ENCODE measurements around the gene TGFBI.

Gene TGFBI

DNA sequence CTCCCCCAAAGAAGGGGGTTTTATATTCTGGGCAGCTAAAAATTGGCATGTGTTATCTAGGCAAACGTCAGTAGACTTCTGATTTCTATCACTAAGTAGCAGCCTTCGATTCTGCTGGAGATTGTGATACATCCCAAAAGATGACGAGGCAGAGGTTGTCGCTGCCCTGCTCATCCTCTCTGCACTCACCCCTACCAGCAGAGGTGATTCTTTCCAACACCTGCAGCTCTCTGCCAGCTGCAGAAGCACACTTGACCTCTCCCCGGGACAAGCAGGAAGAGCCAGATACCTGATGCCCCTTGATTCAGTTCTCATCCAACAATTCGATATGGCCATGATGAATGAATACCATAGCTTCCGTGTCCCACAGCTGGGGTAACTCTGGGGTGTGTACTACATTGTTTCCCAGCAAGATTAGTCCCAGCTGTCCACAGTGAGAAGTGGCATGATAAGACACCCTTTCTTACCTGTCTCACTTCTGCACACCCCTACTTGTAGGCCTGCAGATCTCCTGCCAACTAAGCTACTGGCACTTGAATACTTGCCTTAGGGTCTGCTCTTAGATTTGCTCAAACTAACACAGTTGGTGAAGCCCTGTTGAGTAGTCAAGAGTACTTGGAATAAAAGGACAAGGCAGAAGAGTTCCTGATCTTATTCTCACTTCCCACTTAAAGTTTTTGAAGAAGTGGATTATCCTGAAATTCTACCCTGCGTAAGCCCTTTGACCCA, 66.3 kb downstream of the TGFBI start:
- DNase-seq = no peak

- no peak for DNase-seq
Observed at GRCh38 chr5:136098176-136098575, 69.4 kb downstream of the TGFBI start.

DNA sequence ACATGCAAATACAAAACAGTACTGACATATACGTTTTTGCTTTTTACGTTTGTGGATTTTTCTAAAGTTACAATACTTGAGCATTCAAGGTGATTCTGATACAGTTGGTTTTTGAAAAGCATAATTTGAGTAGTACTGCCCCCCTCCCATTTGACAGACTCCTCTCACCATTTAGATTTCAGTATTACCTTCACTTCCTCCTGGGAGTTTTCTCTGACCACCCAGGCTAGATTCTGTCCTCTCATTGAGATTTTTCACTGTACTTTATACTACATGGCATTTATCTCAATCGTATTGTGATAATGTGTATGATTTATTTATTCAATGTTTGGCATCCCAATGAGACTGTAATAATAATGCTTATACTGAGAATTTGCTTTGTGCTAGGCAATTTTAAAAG, 71.1 kb downstream of the TGFBI start:
- DNase-seq = no peak

GRCh38 chr5:136101884-136102283, 73.1 kb downstream of the TGFBI start:
- no peak for DNase-seq

- DNase-seq = no peak
Observed at GRCh38 chr5:136103118-136103517, 74.3 kb downstream of the TGFBI start.

- no peak for DNase-seq
Observed at GRCh38 chr5:136104306-136104965, 75.6 kb downstream of the TGFBI start.

- DNase-seq = no peak
Observed at GRCh38 chr5:136106351-136107031, 77.7 kb downstream of the TGFBI start.

DNA sequence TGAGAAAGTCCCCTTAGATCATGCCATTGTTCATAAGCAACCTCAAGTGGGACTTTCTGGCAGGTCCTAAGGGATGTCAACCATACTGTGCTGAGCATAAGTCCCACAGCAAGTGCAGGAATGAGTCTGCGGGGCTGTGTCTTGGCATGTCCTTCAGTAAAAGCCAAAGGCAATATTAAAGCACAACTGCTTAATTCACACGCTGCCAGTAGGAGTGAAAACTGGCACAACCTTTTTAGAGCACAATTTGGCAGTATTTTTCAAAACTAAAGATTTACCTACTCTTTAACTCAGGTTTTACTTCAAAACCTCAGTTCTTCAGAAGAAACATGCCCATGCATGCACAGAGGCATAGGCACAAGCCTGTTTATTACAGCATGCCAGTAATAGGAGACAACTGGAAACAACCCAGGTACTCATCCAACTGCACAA, 79.4 kb downstream of the TGFBI start:
- DNase-seq = no peak

- DNase-seq = no peak
Observed at GRCh38 chr5:136108766-136109165, 80.0 kb downstream of the TGFBI start.

- DNase-seq = no peak
Observed at GRCh38 chr5:136109453-136110135, 80.8 kb downstream of the TGFBI start.

Measured in activated CD4-positive, alpha-beta T cell treated with anti-CD3 and anti-CD28 coated beads for 4 hours (primary cell).